ENCODE measurements around the gene DPYD. TPM values are rescaled to one million over a fixed set of nuclear protein-coding genes. Genes with fewer than 3 reads are reported as not detected.

DPYD gene
- total RNA-seq, 1 experiment from 2014 or later: 0.46 TPM

GRCh38 chr1:97677702-97678101, 243.1 kb downstream of the DPYD start:
- CTCF ChIA-PET: no interaction called here
- ATAC-seq (no peak), DNase-seq (ENCODE audit: low spot score) (no peak)
- Mint-ChIP-seq H3K36me3 (no peaks in the 10 kb centered on the region), H3K4me1 (no peaks in the 10 kb centered on the region), H3K27me3 (ENCODE audit: low read depth) (no peaks in the 10 kb centered on the region), H3K4me3 (no peak overlapping the region), H3K27ac (no peak overlapping the region), H3K9me3 (no peaks in the 10 kb centered on the region)
- POLR2A ChIA-PET: no interaction called here
- TF ChIP-seq, protein P1, sequence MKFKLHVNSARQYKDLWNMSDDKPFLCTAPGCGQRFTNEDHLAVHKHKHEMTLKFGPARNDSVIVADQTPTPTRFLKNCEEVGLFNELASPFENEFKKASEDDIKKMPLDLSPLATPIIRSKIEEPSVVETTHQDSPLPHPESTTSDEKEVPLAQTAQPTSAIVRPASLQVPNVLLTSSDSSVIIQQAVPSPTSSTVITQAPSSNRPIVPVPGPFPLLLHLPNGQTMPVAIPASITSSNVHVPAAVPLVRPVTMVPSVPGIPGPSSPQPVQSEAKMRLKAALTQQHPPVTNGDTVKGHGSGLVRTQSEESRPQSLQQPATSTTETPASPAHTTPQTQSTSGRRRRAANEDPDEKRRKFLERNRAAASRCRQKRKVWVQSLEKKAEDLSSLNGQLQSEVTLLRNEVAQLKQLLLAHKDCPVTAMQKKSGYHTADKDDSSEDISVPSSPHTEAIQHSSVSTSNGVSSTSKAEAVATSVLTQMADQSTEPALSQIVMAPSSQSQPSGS (CRISPR knock-in tag; IDR thresholded peaks at IDR 0.05; ENCODE audit: borderline replicate concordance, low read depth): no peak
- TF ChIP-seq PREB (CRISPR knock-in tag; IDR thresholded peaks at IDR 0.05; ENCODE audit: borderline replicate concordance) (no peak), GRHL2 (CRISPR knock-in tag; IDR thresholded peaks at IDR 0.05; ENCODE audit: insufficient replicate concordance, severe bottlenecking) (no peak)

- Mint-ChIP-seq H3K36me3 (no peaks in the 10 kb centered on the region), H3K27me3 (ENCODE audit: low read depth) (no peaks in the 10 kb centered on the region), H3K4me3 (no peak overlapping the region), H3K27ac (no peak overlapping the region), H3K4me1 (no peaks in the 10 kb centered on the region), H3K9me3 (no peaks in the 10 kb centered on the region)
- DNase-seq (ENCODE audit: low spot score): no peak
- ChIA-PET CTCF (no interaction called here), POLR2A (no interaction called here)
- TF ChIP-seq CTCF (IDR thresholded peaks at IDR 0.05) (no peak), USF2 (CRISPR knock-in tag; IDR thresholded peaks at IDR 0.05) (no peak), NFYB (CRISPR knock-in tag; conservative IDR thresholded peaks at IDR 0.05; ENCODE audit: low read depth) (no peak), FOXP1 (CRISPR knock-in tag; IDR thresholded peaks at IDR 0.05; ENCODE audit: borderline replicate concordance) (no peak), GTF2I (CRISPR knock-in tag; conservative IDR thresholded peaks at IDR 0.05) (no peak), RELA (CRISPR knock-in tag; IDR thresholded peaks at IDR 0.05; ENCODE audit: borderline replicate concordance) (no peak), ERG (CRISPR knock-in tag; IDR thresholded peaks at IDR 0.05) (no peak), SMAD4 (CRISPR knock-in tag; IDR thresholded peaks at IDR 0.05) (no peak)
- no peak for ATAC-seq
Observed at GRCh38 chr1:97674517-97674916, 246.3 kb downstream of the DPYD start.

GRCh38 chr1:97668945-97669344, 251.9 kb downstream of the DPYD start:
- no peaks in the 10 kb centered on the region for H3K9me3 Mint-ChIP-seq
- no peak for ATAC-seq
- CTCF ChIA-PET: no interaction called here
- POLR2A ChIA-PET: no interaction called here
- TF ChIP-seq, protein P2, sequence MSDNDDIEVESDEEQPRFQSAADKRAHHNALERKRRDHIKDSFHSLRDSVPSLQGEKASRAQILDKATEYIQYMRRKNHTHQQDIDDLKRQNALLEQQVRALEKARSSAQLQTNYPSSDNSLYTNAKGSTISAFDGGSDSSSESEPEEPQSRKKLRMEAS (CRISPR knock-in tag; IDR thresholded peaks at IDR 0.05): no peak
- no peaks in the 10 kb centered on the region for H3K36me3 Mint-ChIP-seq
- H3K4me3 Mint-ChIP-seq: no peak overlapping the region
- DNase-seq (ENCODE audit: low spot score): no peak
- H3K27ac Mint-ChIP-seq: no peak overlapping the region
- no peaks in the 10 kb centered on the region for H3K27me3 Mint-ChIP-seq (ENCODE audit: low read depth)
- no peaks in the 10 kb centered on the region for H3K4me1 Mint-ChIP-seq

Data from WTC11 (cell line).